HS-27A (cell line): Measurements from ENCODE around the gene ARHGAP33.
"Not testable (repeated sequence)": the region's sequence is repeated elsewhere in the genome, so short reads cannot be mapped to it uniquely, and the experiment has no call there.

Experiments used
- DNase-seq: peaks from one replicate; pipeline ENCODE4 v3.0.0-alpha.2; 2012; ENCODE audit warnings: low read depth, missing footprints

ARHGAP33 gene

GRCh38 chr19:35756377-35757230, 18.8 kb upstream of the ARHGAP33 start, which contains the start of gene HSPB6:
Gene HSPB6, minus strand, starts transcription at chr19:35757029. Its CDS starts 21 bp downstream, at chr19:35757008.
- no peak for DNase-seq

GRCh38 chr19:35757231-35757748, 18.1 kb upstream of the ARHGAP33 start:
- DNase-seq, result peak; percentile 91

GRCh38 chr19:35757749-35758608, 17.4 kb upstream of the ARHGAP33 start, which contains the start of gene PROSER3:
Gene PROSER3, plus strand, starts transcription at chr19:35758176. Its CDS starts 40 bp downstream, at chr19:35758216.
- peak; percentile 100 for DNase-seq

GRCh38 chr19:35759697-35760096, 15.7 kb upstream of the ARHGAP33 start:
- DNase-seq, result no peak

GRCh38 chr19:35760711-35761349, 14.5 kb upstream of the ARHGAP33 start:
- DNase-seq, result peak; percentile 48

GRCh38 chr19:35764432-35765315, 10.7 kb upstream of the ARHGAP33 start:
- no peak for DNase-seq

GRCh38 chr19:35766571-35767104, 8.7 kb upstream of the ARHGAP33 start:
- DNase-seq, result no peak

- DNase-seq, result no peak
These were observed 7.9 kb upstream of the ARHGAP33 start for GRCh38 chr19:35767288-35768081.

- DNase-seq, result no peak
These were observed 7.3 kb upstream of the ARHGAP33 start for GRCh38 chr19:35768082-35768421.

GRCh38 chr19:35772362-35772761, 3.0 kb upstream of the ARHGAP33 start:
- not testable (repeated sequence) for DNase-seq

GRCh38 chr19:35773020-35773806, 2.2 kb upstream of the ARHGAP33 start:
- DNase-seq, result no peak

GRCh38 chr19:35774274-35775045, 904 bp upstream of the ARHGAP33 start:
- no peak for DNase-seq

GRCh38 chr19:35775046-35775297, 392 bp upstream of the ARHGAP33 start:
- DNase-seq, result no peak

GRCh38 chr19:35776102-35776788, 881 bp downstream of the ARHGAP33 start:
- DNase-seq, result no peak

- no peak for DNase-seq
These were observed 1.9 kb downstream of the ARHGAP33 start for GRCh38 chr19:35777086-35777841.

- DNase-seq, result no peak
These were observed 2.6 kb downstream of the ARHGAP33 start for GRCh38 chr19:35777961-35778360.

GRCh38 chr19:35779033-35779432, 3.7 kb downstream of the ARHGAP33 start:
- no peak for DNase-seq
